ENCODE data around the gene PTPRD.
"Not testable (repeated sequence)": the region's sequence is repeated elsewhere in the genome, so short reads cannot be mapped to it uniquely, and the experiment has no call there.

Gene PTPRD

DNA sequence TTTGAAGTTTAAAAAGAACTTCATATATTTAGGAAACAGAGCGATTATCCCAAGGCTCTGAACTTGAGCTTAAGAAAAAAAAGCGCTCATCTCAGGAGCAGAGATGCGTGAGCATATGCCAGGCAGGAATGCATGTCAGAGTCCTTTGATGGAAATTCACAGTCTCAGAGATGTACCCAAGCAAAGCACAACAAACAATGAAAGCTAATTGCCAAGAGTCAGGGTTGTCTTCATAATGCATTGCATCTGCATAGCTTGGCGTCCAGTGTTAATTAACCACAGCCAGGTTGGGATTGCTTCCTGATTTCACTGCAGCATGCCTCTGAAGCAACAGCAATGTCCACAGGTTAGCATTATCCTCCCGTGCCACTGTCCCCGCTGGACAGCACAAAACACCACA, 1906.3 kb downstream of the PTPRD start:
- Mint-ChIP-seq H3K27ac (no peak overlapping the region), H3K27me3 (no peaks in the 10 kb centered on the region), H3K36me3 (no peaks in the 10 kb centered on the region), H3K4me3 (no peak overlapping the region), H3K9me3 (no peaks in the 10 kb centered on the region), H3K4me1 (no peaks in the 10 kb centered on the region)
- ATAC-seq, result no peak

DNA sequence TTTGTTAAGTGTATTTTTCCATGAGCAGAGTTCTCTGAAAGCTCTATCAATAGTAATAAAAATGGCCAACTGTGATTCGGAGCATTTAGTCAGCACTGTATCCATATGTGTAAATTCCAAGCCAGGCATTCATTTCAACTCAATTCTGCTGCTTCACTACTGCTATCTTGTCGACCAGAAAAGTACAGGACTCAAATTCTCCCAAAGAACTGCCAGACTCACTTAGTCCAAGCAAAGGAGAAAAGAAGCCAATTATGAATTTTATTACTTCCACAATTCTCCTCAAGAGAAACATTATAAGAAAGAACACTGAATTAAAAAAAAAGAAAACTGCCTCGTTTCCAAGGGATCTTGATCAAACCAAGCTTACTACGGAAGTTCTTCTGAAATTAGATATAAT, 1906.9 kb downstream of the PTPRD start:
- no peak for ATAC-seq
- H3K27me3 Mint-ChIP-seq, result no peaks in the 10 kb centered on the region
- H3K4me3 Mint-ChIP-seq, result no peak overlapping the region
- H3K9me3 Mint-ChIP-seq, result no peaks in the 10 kb centered on the region
- H3K27ac Mint-ChIP-seq, result no peak overlapping the region
- H3K36me3 Mint-ChIP-seq, result no peaks in the 10 kb centered on the region
- no peaks in the 10 kb centered on the region for H3K4me1 Mint-ChIP-seq

DNA sequence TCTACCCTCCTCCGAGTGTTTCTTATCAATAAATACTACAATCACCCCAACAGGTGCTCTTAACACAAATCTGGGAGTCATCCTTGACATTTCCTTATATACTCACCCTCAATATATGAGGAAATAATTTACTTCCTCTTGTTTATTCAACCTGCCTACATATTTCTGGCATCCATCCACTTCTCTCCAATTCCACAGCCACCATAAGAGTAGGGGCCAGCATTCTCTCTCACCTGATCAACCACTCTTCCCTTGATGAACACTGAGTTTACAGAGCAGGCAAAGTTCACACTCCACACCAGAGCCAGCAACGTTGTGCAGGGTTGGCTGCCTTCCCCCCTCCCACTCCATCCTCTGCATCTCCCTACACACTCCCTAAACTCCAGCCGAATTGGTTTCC, 1908.9 kb downstream of the PTPRD start:
- Mint-ChIP-seq H3K4me3 (no peak overlapping the region), H3K27ac (no peak overlapping the region), H3K4me1 (no peaks in the 10 kb centered on the region), H3K9me3 (no peaks in the 10 kb centered on the region), H3K36me3 (no peaks in the 10 kb centered on the region), H3K27me3 (no peaks in the 10 kb centered on the region)
- ATAC-seq, result no peak

DNA sequence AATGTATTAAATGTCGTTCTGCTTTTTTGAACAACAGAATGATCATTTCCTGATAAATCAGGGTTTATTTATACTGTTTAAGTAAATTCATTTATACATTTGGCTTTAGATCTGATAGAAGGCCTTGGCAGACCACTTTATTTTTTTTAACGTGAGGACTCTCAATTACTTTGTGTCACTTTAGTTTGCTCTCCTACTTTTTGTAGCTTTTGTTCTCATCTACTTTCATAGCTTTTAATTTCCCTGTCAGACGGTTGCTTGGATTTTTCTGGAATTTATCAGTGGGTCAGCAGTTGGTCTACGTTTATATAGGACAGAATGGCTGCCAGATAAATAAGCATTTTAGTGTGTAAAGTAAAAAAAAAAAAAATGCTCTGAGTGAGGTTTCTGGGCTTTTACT, 1910.9 kb downstream of the PTPRD start:
- H3K27me3 Mint-ChIP-seq, result no peaks in the 10 kb centered on the region
- H3K4me3 Mint-ChIP-seq, result no peak overlapping the region
- H3K9me3 Mint-ChIP-seq, result no peaks in the 10 kb centered on the region
- no peaks in the 10 kb centered on the region for H3K4me1 Mint-ChIP-seq
- no peak overlapping the region for H3K27ac Mint-ChIP-seq
- no peaks in the 10 kb centered on the region for H3K36me3 Mint-ChIP-seq
- ATAC-seq, result no peak

DNA sequence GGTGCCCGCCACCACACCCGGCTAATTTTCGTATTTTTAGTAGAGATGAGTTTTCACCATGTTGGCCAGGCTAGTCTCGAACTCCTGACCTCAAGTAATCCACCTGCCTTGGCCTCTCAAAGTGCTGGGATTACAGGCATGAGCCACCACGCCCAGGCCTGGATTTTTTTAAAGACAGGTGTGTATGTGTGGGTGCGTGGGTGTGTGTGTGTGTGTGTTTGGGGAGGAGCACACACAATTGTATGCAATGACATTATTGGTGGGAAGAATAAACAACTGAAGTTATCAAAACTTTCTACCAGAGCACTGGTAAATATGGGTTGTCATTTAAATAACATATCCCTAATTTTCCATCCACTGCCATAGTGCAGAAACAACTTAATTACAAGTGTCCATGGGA, 1915.2 kb downstream of the PTPRD start:
- ATAC-seq, H3K27me3 Mint-ChIP-seq, H3K4me3 Mint-ChIP-seq, H3K9me3 Mint-ChIP-seq, H3K36me3 Mint-ChIP-seq, H3K27ac Mint-ChIP-seq, H3K4me1 Mint-ChIP-seq: not testable (repeated sequence)

DNA sequence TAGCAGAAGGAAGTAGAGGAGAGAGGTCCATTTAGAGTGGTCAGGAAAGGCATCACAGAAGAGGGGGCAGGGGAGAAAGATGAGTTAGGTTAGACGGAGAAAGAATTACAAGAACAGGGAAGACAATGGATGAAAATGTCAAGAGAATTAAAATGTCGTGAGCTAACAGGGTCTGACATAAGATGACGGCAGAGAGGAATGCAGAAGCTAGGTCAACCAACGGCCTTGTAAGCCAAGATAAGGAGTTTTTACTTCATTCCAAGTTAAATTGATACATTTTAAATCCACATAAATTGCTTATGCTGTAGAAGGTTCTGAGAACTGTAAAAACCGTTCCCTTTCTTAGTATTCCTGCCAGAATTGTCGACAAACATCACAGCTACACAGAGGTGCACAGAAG, 1916.3 kb downstream of the PTPRD start:
- no peak overlapping the region for H3K4me3 Mint-ChIP-seq
- ATAC-seq, result no peak
- no peak overlapping the region for H3K27ac Mint-ChIP-seq
- no peaks in the 10 kb centered on the region for H3K9me3 Mint-ChIP-seq
- no peaks in the 10 kb centered on the region for H3K36me3 Mint-ChIP-seq
- H3K27me3 Mint-ChIP-seq, result no peaks in the 10 kb centered on the region
- H3K4me1 Mint-ChIP-seq, result no peaks in the 10 kb centered on the region

DNA sequence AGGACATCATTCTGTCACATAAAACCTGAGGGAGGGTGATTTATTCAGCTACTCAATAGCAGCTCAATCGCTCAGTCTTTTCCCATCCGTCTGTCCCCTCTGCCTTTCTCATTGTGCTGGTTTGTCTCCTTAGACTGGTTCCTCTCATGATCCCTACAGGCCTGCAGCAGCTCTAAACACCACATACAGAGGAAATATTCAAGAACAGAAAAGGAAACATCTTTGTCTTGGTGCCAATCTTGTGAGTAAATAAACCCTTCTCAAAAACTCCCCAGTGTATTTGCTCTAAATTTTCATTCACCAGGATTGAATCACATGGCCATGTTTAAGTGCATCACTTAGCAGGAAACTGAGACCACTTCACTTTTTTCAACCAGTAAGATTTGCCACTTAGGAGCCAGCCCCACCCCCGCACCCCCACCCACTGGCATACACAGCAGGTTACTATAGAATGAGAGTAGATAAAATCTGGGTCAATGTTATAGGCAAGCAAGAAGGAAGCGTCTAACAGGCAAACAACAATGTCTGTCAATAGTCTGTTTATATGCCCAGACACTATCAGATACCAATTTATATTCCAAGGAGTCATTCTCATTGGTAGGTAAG, 1917.7 kb downstream of the PTPRD start:
- Mint-ChIP-seq H3K4me3 (no peak overlapping the region), H3K4me1 (no peaks in the 10 kb centered on the region), H3K27ac (no peak overlapping the region), H3K36me3 (no peaks in the 10 kb centered on the region), H3K9me3 (no peaks in the 10 kb centered on the region), H3K27me3 (no peaks in the 10 kb centered on the region)
- ATAC-seq, result no peak

DNA sequence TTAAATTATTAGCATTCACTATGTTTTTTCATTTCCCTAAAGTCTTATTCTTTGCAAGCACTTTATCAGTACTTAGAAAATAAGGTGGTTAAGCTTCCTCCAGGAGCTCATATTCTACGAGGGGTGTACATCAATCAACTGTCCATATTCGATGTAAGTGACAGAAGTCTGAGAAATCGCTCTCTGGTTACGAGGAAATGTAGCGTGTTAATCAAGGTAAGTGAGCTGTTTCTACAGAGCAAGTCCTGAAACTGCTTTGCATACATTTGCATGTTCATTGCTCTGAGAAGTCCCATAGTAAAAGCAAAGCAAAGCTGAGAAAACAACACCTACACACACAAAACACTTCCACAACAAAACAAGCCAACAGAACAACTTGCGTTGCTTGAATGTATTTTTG, 1919.3 kb downstream of the PTPRD start:
- Mint-ChIP-seq H3K27me3 (no peaks in the 10 kb centered on the region), H3K4me3 (no peak overlapping the region), H3K27ac (no peak overlapping the region), H3K36me3 (no peaks in the 10 kb centered on the region), H3K9me3 (no peaks in the 10 kb centered on the region), H3K4me1 (no peaks in the 10 kb centered on the region)
- no peak for ATAC-seq

DNA sequence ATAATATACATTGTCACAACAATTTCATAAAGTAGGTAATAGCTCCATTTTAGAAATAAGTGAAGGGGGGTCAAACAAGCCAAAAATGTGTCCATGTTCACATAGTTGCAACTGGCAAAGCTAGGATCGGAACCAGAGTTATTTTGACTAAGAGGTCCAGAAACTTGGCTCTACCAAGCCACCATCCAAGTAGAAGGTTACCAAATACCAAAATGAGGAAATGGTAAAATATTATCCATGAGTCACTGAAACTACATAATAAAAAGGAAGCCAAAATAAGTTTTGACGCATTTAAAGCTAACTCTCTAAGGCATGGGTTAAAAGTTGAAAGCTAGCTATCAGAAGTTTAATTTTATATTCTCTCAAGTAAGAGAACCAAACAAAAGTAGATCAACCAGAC, 1926.3 kb downstream of the PTPRD start:
- no peaks in the 10 kb centered on the region for H3K27me3 Mint-ChIP-seq
- H3K36me3 Mint-ChIP-seq, result no peaks in the 10 kb centered on the region
- no peak overlapping the region for H3K4me3 Mint-ChIP-seq
- no peaks in the 10 kb centered on the region for H3K9me3 Mint-ChIP-seq
- no peak for ATAC-seq
- H3K4me1 Mint-ChIP-seq, result no peaks in the 10 kb centered on the region
- no peak overlapping the region for H3K27ac Mint-ChIP-seq

DNA sequence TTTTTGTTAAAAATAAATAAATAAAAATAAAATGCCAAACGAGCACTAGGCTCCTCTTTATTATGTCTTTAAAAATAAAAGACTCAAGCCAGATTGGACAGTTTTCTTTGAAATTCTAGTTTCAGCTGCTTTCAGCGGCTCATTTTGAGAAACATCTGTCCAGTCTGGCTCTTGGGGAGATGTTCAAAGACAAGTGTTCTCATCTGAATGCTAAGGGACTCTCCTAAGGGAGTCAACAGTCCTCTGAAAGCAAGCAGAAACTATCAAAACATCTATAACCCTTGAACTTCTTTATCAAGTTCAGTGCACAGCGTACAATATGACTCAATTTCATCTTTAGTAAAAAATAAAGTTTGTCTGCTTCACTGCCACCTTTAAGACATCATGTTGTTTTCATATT, 1927.0 kb downstream of the PTPRD start:
- Mint-ChIP-seq H3K9me3 (no peaks in the 10 kb centered on the region), H3K27ac (no peak overlapping the region), H3K27me3 (no peaks in the 10 kb centered on the region), H3K4me1 (no peaks in the 10 kb centered on the region), H3K36me3 (no peaks in the 10 kb centered on the region), H3K4me3 (no peak overlapping the region)
- ATAC-seq, result no peak

DNA sequence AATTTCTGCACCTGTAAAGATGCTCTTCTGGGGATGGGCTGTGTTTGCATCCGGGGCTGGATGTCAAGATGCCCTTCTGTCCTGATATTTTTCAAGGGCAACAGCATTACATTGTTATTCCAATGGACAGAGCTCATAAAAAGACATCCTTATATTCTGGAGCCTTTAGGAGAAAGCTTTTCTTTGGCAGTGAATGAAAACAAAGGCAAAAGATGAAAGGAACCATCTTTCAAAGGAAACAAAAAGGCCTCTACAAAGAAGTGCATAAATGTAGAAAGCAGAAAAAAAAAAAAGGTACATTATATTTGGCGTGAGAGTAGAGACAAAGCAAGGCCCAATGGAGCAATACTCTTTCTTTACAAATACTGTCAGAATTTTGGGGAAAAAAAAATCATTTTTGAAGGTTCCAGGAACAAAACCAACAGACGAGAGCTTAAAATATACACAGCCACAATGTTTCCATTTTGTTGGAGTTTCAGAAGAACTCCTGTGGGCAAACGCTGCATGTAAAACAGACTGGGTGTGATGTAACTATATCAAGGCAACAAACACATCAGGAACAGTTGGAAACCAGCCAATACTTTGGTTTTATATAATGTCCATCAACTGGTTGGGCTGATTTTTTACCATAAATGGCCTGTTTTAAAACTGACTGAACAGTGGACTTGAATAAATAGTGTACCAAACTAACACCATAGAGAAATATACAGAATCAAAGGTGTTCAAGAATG, 1927.7 kb downstream of the PTPRD start:
- Mint-ChIP-seq H3K9me3 (no peaks in the 10 kb centered on the region), H3K27ac (no peak overlapping the region), H3K27me3 (no peaks in the 10 kb centered on the region), H3K4me3 (no peak overlapping the region), H3K4me1 (no peaks in the 10 kb centered on the region), H3K36me3 (no peaks in the 10 kb centered on the region)
- ATAC-seq, result no peak

DNA sequence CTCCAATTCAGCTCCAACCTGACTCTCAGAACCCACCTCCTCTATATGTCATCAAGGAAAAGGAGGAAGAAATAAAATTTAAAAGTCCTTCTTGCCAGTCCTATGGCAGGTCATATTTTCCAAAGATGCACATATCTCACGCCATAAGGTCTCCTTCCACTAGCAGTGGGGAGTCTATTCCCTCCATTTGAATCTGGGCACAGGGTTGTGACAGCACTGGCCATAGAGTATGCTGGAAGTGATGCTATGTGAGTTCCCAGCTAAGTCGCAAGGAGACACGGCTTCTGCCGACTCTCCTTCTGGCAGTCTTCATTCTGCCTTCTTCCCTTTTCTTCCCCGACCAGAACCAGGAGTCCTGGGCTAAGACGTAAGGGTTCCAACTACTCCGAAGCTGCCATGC, 1929.3 kb downstream of the PTPRD start:
- H3K27ac Mint-ChIP-seq, result no peak overlapping the region
- no peaks in the 10 kb centered on the region for H3K36me3 Mint-ChIP-seq
- no peaks in the 10 kb centered on the region for H3K27me3 Mint-ChIP-seq
- H3K4me1 Mint-ChIP-seq, result no peaks in the 10 kb centered on the region
- ATAC-seq, result peak; percentile 43
- no peaks in the 10 kb centered on the region for H3K9me3 Mint-ChIP-seq
- H3K4me3 Mint-ChIP-seq, result no peak overlapping the region

DNA sequence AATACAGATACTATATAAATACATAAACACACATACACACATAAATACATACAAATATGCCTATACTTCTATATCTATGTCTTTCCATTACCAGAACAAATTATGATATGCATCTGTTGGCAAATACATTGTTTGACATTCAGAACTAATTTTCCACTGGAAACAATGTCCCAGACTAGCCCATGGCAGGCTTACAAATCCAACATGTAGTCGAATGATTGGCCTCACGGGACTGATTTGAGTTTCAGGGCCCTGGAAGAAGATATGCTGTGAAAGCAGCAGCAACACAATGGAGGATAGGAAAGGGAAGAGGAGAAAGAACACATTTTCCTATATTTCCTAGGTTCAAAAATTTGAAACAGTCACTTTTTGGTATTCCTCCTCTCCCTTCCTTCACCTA, 1932.1 kb downstream of the PTPRD start:
- no peak overlapping the region for H3K4me3 Mint-ChIP-seq
- H3K9me3 Mint-ChIP-seq, result no peaks in the 10 kb centered on the region
- no peak for ATAC-seq
- no peaks in the 10 kb centered on the region for H3K36me3 Mint-ChIP-seq
- H3K27me3 Mint-ChIP-seq, result no peaks in the 10 kb centered on the region
- no peak overlapping the region for H3K27ac Mint-ChIP-seq
- H3K4me1 Mint-ChIP-seq, result no peaks in the 10 kb centered on the region

DNA sequence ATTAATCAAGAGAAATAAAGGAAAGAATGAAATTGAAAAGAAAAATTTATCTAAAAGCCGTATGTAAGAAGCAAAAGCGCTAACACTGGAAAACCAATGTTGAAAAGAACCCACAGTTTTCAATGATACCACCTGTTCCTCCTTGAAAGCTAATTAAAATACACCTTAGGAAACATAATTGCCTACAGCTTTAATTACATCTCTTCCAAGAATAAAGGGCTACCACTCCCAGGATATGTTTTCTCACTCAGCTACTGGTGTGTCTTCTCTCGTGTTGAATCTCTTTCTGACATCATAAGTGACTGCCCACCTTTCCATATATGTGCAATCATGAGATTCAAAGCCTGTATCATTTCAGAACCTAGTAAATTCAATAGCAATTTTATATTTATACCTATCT, 1932.6 kb downstream of the PTPRD start:
- Mint-ChIP-seq H3K4me1 (no peaks in the 10 kb centered on the region), H3K27me3 (no peaks in the 10 kb centered on the region), H3K36me3 (no peaks in the 10 kb centered on the region), H3K27ac (no peak overlapping the region), H3K9me3 (no peaks in the 10 kb centered on the region), H3K4me3 (no peak overlapping the region)
- ATAC-seq, result no peak

DNA sequence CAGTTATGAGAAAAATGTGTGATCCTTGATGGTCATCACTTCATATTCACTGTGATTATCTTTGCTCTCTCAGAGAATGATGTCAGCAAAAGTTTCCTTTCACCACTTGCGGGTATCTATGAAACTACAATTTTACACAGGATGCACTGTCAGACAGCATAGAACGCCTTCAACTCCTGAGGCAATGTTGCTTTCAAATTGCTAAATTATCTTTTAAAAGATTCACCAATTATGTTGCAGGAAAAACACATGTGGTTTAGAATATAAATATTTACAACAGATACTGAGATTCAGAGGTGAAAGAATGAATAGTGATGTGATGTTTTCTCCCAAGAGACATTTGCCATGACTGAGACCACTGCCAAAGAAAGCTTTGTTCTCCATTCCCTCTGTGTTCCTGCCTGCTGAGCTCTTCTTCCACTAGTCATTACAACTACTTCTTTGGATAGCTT, 1933.4 kb downstream of the PTPRD start:
- Mint-ChIP-seq H3K36me3 (no peaks in the 10 kb centered on the region), H3K4me1 (no peaks in the 10 kb centered on the region), H3K4me3 (no peak overlapping the region), H3K27me3 (no peaks in the 10 kb centered on the region), H3K9me3 (no peaks in the 10 kb centered on the region), H3K27ac (no peak overlapping the region)
- ATAC-seq, result no peak

DNA sequence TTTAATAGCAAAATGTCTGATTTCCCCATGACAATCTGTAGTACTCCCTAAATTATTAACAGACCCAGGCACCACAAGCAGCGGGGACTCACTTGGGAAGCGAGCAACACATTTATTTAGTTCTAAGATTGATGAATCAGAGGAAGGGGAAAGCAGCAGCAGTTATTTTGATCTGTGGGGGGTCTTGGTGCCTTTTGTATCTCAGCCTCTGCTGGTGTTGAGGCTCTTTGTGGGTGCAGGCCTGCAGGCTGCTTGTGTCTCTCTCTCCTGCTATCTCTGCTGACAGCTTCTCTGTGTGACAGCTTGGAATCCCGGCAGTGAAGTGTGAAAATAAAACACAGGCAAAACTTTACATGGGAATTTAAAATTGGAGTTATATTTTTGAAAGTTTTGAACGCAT, 1935.1 kb downstream of the PTPRD start:
- Mint-ChIP-seq H3K9me3 (no peaks in the 10 kb centered on the region), H3K27ac (no peak overlapping the region)
- ATAC-seq, result no peak

More for the DNA sequence above, 1935.1 kb downstream of the PTPRD start:
- no peaks in the 10 kb centered on the region for H3K4me1 Mint-ChIP-seq
- no peaks in the 10 kb centered on the region for H3K36me3 Mint-ChIP-seq
- no peaks in the 10 kb centered on the region for H3K27me3 Mint-ChIP-seq
- no peak overlapping the region for H3K4me3 Mint-ChIP-seq
